GM21360 (cell line): Measurements from ENCODE around the gene GIT2.
A peak's percentile ranks its signal among the peaks of the same experiment; 100 is the strongest.
"Not testable (repeated sequence)": the region's sequence is repeated elsewhere in the genome, so short reads cannot be mapped to it uniquely, and the experiment has no call there.

Experiments
- ATAC-seq: cut with Tn5 transposase; IDR thresholded peaks from one replicate; pipeline ENCODE4 v1.9.1; 2021; ENCODE audit warnings: mild to moderate bottlenecking, moderate library complexity; ENCODE audit not compliant: unreplicated experiment

GIT2 gene

GRCh38 chr12:109923481-109924245 is 72.5 kb downstream of the GIT2 start:
- ATAC-seq, result no peak

- ATAC-seq, result no peak
These were observed 73.1 kb downstream of the GIT2 start for GRCh38 chr12:109923038-109923437.

- no peak for ATAC-seq
These were observed 74.2 kb downstream of the GIT2 start for GRCh38 chr12:109921982-109922381.

- no peak for ATAC-seq
These were observed 75.8 kb downstream of the GIT2 start for GRCh38 chr12:109920261-109920780.

GRCh38 chr12:109919456-109919855 is 76.7 kb downstream of the GIT2 start:
- ATAC-seq, result no peak

GRCh38 chr12:109916045-109916444 is 80.1 kb downstream of the GIT2 start:
- ATAC-seq, result no peak

GRCh38 chr12:109915171-109916040 is 80.8 kb downstream of the GIT2 start:
- ATAC-seq, result no peak

- ATAC-seq, result no peak
These were observed 81.7 kb downstream of the GIT2 start for GRCh38 chr12:109914461-109914860.

GRCh38 chr12:109912855-109913321 is 83.3 kb downstream of the GIT2 start:
- no peak for ATAC-seq

GRCh38 chr12:109910969-109911348 is 85.2 kb downstream of the GIT2 start:
- ATAC-seq, result no peak

- ATAC-seq, result no peak
These were observed 85.8 kb downstream of the GIT2 start for GRCh38 chr12:109910254-109910968.

- no peak for ATAC-seq
These were observed 90.9 kb downstream of the GIT2 start for GRCh38 chr12:109905301-109905700.

GRCh38 chr12:109902891-109903418 is 93.2 kb downstream of the GIT2 start:
- no peak for ATAC-seq

- ATAC-seq, result peak; percentile 15
These were observed 95.2 kb downstream of the GIT2 start for GRCh38 chr12:109900752-109901580.

GRCh38 chr12:109899783-109900751 is 96.1 kb downstream of the GIT2 start, which contains the start of gene TCHP:
Gene TCHP, plus strand, starts transcription at chr12:109900274. Its CDS starts 2,753 bp downstream, at chr12:109903027.
- peak; percentile 59 for ATAC-seq

- ATAC-seq, result not testable (repeated sequence)
These were observed 96.8 kb downstream of the GIT2 start for GRCh38 chr12:109899345-109899744.

- no peak for ATAC-seq
These were observed 99.1 kb downstream of the GIT2 start for GRCh38 chr12:109897029-109897428.

- no peak for ATAC-seq
These were observed 100.0 kb downstream of the GIT2 start for GRCh38 chr12:109896188-109896587.

- ATAC-seq, result no peak
These were observed 101.2 kb downstream of the GIT2 start for GRCh38 chr12:109894939-109895338.
